WERI-Rb-1 (cell line): Measurements from ENCODE around the gene MAML2.

Experiments used
- DNase-seq: peaks from one replicate; pipeline ENCODE4 v3.0.0-alpha.2; 2020
- H3K27ac ChIP-seq: fragments of 250-450 bp; sonication (Bioruptor Pico); 2 replicates; pipeline ENCODE4 v1.5.1; 2020; ENCODE audit warnings: mild to moderate bottlenecking, moderate library complexity
- H3K27me3 ChIP-seq: fragments of 250-450 bp; sonication (Bioruptor Pico); 2 replicates; pipeline ENCODE4 v1.5.1; 2021; ENCODE audit warnings: mild to moderate bottlenecking, low read depth, moderate library complexity; ENCODE audit not compliant: insufficient read depth, severe bottlenecking
- H3K36me3 ChIP-seq: fragments of 250-450 bp; sonication (Bioruptor Pico); 2 replicates; pipeline ENCODE4 v1.5.1; 2020; ENCODE audit warnings: mild to moderate bottlenecking, moderate library complexity
- H3K4me3 ChIP-seq: 2 replicates; pipeline ENCODE4 v1.5.1; 2011; ENCODE audit warnings: low read depth, mild to moderate bottlenecking, control low read depth, low read length
- H3K9me3 ChIP-seq: fragments of 250-450 bp; sonication (Bioruptor Pico); 2 replicates; pipeline ENCODE4 v1.5.1; 2021; ENCODE audit warnings: mild to moderate bottlenecking, moderate library complexity; ENCODE audit not compliant: severe bottlenecking
- TF ChIP-seq, protein P1 (sequence below): IDR thresholded peaks from 2 replicates; pipeline ENCODE4 v1.5.1; 2011; ENCODE audit warnings: low read depth, mild to moderate bottlenecking, control low read depth, inconsistent platforms, low read length

Gene MAML2

DNA sequence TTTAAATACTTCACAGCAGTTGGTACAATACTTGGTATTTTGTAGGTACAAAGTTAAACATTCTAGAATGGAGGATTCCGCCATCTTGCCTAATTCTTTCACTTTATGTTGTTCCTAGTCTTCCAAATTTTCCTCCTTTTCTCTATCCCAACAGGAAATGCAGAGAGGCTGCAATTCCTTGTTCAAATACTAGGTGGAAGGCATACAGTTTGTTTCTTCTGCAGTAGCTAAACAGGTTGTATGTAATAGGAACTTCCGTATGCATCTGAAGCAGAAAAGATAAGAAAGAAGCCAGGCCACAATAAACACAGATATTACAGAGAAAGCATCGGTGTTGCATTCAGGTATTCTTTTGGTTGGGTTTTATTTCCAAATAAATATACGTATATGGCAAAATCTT lies 232.7 kb downstream of the MAML2 start:
- no peak for DNase-seq

DNA sequence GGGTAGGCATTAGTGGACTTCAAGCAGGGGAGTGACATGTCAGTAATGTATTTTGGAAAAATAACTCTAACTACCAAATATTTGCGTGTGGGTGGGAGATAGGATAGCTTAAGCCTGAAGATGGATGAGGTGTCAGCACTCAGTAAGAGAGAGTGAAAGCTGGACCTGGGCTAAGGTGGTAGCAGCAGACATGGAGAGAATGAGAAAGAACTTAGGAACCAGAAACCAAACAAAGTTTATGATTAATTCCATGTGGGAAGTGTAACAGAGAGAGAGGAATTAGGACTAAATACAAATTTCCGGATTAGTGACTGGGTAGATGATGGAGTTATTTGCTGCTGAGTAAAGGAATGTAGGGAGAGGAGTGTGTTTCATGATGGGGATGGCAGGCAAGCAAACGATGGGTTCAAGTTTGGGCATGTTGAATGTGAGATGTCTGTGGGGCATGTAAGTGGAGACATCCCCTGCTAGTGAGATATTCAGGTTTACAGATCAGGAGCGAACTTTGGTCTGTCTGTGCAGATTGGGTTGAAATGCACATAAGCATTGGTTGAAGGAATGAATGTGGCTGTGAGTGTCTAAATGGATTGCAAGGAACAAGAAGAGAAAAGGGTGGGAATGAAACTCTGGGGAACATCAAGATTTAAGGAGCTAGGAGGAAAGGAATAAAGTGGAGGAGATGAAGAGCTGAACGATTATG lies 233.5 kb downstream of the MAML2 start:
- no peaks in the 10 kb centered on the region for H3K9me3 ChIP-seq
- no peak for DNase-seq
- H3K36me3 ChIP-seq: no peaks in the 10 kb centered on the region
- TF ChIP-seq, protein P1, sequence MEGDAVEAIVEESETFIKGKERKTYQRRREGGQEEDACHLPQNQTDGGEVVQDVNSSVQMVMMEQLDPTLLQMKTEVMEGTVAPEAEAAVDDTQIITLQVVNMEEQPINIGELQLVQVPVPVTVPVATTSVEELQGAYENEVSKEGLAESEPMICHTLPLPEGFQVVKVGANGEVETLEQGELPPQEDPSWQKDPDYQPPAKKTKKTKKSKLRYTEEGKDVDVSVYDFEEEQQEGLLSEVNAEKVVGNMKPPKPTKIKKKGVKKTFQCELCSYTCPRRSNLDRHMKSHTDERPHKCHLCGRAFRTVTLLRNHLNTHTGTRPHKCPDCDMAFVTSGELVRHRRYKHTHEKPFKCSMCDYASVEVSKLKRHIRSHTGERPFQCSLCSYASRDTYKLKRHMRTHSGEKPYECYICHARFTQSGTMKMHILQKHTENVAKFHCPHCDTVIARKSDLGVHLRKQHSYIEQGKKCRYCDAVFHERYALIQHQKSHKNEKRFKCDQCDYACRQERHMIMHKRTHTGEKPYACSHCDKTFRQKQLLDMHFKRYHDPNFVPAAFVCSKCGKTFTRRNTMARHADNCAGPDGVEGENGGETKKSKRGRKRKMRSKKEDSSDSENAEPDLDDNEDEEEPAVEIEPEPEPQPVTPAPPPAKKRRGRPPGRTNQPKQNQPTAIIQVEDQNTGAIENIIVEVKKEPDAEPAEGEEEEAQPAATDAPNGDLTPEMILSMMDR: no peak
- H3K4me3 ChIP-seq: no peak overlapping the region
- no peak overlapping the region for H3K27ac ChIP-seq
- H3K27me3 ChIP-seq: no peaks in the 10 kb centered on the region

More for the DNA sequence above, 232.7 kb downstream of the MAML2 start:
- Histone ChIP-seq H3K27me3 (no peaks in the 10 kb centered on the region), H3K27ac (no peak overlapping the region), H3K4me3 (no peak overlapping the region), H3K36me3 (no peaks in the 10 kb centered on the region; the same call in 1 of the 2 replicates), H3K9me3 (no peaks in the 10 kb centered on the region)
- TF ChIP-seq, protein P1: no peak

DNA sequence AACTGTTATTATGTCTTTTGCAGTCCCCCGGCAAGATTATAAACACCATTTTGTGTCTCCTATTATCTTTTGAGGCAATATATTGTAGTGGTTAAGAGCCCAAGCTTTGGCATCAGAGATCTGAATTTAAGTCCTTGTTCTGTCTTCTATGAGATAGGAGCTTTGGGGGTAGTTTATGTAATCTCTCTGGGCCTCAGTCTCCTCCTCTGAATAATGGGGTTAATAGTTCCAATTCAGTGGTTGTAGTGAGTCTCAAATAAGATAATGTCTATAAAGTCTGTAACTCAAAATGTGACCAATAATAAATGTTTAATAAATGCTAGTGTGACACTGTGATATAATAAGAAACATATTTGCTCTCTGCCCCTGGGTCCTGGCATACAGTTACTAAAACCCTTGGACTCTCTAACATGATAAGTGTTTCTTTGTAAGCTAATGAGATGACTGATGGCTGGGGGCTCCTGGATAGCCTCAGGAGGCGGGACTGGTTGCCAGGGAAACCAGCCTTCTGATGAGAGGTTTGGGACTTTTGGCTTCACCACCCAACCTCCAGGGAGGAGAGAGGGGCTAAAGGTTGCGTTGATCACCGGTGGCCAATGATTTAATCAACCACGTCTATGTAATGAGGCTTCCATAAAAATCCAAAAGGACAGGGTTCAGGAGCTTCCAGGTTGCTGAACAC lies 235.7 kb downstream of the MAML2 start:
- H3K9me3 ChIP-seq: no peaks in the 10 kb centered on the region
- H3K27me3 ChIP-seq: no peaks in the 10 kb centered on the region
- no peak for DNase-seq
- H3K4me3 ChIP-seq: no peak overlapping the region
- H3K27ac ChIP-seq: no peak overlapping the region
- no peaks in the 10 kb centered on the region for H3K36me3 ChIP-seq
- TF ChIP-seq, protein P1: no peak

DNA sequence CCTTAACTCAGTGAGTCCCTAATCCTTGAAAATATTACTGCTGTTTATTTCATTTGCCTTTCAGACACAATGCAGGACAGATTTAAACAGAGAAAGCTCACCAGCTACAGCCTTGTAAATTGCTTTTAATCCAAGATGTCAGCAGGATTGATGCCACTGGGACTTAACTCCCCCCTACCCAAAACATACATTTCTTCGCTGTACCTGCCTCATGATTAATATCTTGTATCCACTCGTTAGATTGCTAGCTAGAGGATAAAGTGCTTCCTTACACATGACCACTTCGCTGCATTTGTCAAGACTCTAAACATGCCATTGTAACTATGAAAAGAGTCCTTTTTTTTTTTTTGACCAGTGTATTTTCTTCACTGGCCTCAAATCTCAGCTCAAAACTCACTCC lies 236.3 kb downstream of the MAML2 start:
- TF ChIP-seq, protein P1: no peak
- no peak for DNase-seq
- no peaks in the 10 kb centered on the region for H3K9me3 ChIP-seq
- H3K27me3 ChIP-seq: no peaks in the 10 kb centered on the region
- no peaks in the 10 kb centered on the region for H3K36me3 ChIP-seq
- H3K4me3 ChIP-seq: no peak overlapping the region
- H3K27ac ChIP-seq: no peak overlapping the region

DNA sequence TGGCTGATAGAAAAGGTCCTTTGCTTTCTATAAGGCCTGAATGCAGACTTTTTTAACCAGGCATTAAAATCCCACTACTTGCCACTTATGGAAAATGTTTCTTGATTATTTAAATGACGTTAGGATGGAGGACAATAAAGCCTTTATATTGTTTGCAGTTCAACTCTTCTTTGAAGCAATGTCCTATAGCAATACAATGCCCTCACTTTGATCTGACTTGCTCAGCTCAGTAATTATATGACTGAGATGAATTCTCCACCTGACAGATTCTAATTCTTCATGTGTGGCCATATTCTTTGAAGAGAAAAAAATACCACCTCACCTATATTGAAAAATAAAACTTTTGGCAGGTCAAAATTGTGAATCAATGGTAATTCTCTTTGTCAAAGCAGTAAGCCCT lies 237.1 kb downstream of the MAML2 start:
- Histone ChIP-seq H3K36me3 (no peaks in the 10 kb centered on the region; the same call in 1 of the 2 replicates), H3K9me3 (no peaks in the 10 kb centered on the region), H3K27ac (no peak overlapping the region), H3K27me3 (no peaks in the 10 kb centered on the region), H3K4me3 (no peak overlapping the region)
- TF ChIP-seq, protein P1: no peak
- DNase-seq: no peak
